OCI-LY7 (cell line): ENCODE data around the gene MPDZ.

ENCODE experiments used
- EZH2phosphoT487 ChIP-seq: fragments of 200-600 bp; sonication (generic); IDR thresholded peaks from 2 replicates; pipeline ENCODE4 v1.6.1; 2018; ENCODE audit warnings: low read depth, borderline replicate concordance, mild to moderate bottlenecking, mixed run types, antibody characterized with exemption, low read length, moderate library complexity, mixed read lengths
- TF ChIP-seq, protein P1 (sequence below): fragments of 200-600 bp; sonication (generic); conservative IDR thresholded peaks from 2 replicates; pipeline ENCODE4 v1.5.1; 2014; ENCODE audit warnings: mild to moderate bottlenecking, antibody characterized with exemption, low read length, moderate library complexity, mixed read lengths

DNA sequence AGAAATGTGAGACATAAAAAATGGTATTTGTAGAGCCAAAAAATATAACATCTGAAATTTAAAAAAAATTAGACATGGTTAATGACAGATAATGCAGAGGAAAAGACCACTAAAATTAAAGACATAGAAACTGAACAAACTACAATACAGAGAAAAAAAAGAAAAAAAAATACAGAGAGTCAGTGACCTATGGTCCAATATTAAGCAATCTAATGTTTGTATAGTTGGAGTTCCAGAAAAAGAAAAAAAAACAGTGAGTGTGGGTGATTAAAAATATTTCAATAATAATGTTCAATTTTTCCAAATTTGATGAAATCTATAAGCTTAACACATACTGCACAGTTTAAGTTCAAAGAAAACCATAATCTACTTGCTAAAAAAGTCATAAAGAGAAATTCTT lies 207.6 kb downstream of the MPDZ start:
- TF ChIP-seq, protein P1, sequence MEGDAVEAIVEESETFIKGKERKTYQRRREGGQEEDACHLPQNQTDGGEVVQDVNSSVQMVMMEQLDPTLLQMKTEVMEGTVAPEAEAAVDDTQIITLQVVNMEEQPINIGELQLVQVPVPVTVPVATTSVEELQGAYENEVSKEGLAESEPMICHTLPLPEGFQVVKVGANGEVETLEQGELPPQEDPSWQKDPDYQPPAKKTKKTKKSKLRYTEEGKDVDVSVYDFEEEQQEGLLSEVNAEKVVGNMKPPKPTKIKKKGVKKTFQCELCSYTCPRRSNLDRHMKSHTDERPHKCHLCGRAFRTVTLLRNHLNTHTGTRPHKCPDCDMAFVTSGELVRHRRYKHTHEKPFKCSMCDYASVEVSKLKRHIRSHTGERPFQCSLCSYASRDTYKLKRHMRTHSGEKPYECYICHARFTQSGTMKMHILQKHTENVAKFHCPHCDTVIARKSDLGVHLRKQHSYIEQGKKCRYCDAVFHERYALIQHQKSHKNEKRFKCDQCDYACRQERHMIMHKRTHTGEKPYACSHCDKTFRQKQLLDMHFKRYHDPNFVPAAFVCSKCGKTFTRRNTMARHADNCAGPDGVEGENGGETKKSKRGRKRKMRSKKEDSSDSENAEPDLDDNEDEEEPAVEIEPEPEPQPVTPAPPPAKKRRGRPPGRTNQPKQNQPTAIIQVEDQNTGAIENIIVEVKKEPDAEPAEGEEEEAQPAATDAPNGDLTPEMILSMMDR: no peak
- no peak for TF ChIP-seq EZH2phosphoT487
